HepG2 (cell line): Measurements from ENCODE around the gene PPFIA2.

Experiments
- CTCF ChIP-seq: sonication (generic); formaldehyde crosslinking; IDR thresholded peaks from 2 replicates; pipeline ENCODE4 v1.5.0; 2020; ENCODE audit warnings: mild to moderate bottlenecking, missing genetic modification reagents, moderate library complexity
- FOXA3 ChIP-seq: IDR thresholded peaks from 2 replicates; pipeline ENCODE4 v1.6.1; 2016; ENCODE audit warnings: missing genetic modification reagents, missing compliant biosample characterization
- HNRNPL ChIP-seq: fragments of 200-400 bp; formaldehyde crosslinking; IDR thresholded peaks from 2 replicates; pipeline ENCODE4 v1.6.1; 2017; ENCODE audit warnings: mild to moderate bottlenecking, low read depth, low read length
- HNRNPLL ChIP-seq: fragments of 200-400 bp; formaldehyde crosslinking; IDR thresholded peaks from 2 replicates; pipeline ENCODE4 v1.6.1; 2017; ENCODE audit warnings: mild to moderate bottlenecking, low read depth, low read length; ENCODE audit not compliant: poor library complexity, severe bottlenecking
- NBN ChIP-seq: fragments of 450-650 bp; conservative IDR thresholded peaks from 2 replicates; pipeline ENCODE4 v1.6.1; 2017
- PAF1 ChIP-seq: IDR thresholded peaks from 2 replicates; pipeline ENCODE4 v1.6.1; 2016; ENCODE audit warnings: missing genetic modification reagents, missing compliant biosample characterization
- YY1 ChIP-seq: IDR thresholded peaks from 2 replicates; pipeline ENCODE4 v1.6.1; 2011; ENCODE audit warnings: low read length, low read depth, moderate library complexity, mild to moderate bottlenecking; ENCODE audit not compliant: insufficient read depth, insufficient replicate concordance
- ZBTB7A ChIP-seq: sonication (generic); formaldehyde crosslinking; IDR thresholded peaks from 2 replicates; pipeline ENCODE4 v1.8.0; 2022; ENCODE audit warnings: mild to moderate bottlenecking, missing genetic modification reagents
- ZEB1 ChIP-seq: IDR thresholded peaks from 2 replicates; pipeline ENCODE4 v1.6.1; 2012; ENCODE audit warnings: mild to moderate bottlenecking, low read depth, inconsistent platforms; ENCODE audit not compliant: insufficient replicate concordance
- ZNF224 ChIP-seq: sonication (generic); formaldehyde crosslinking; IDR thresholded peaks from 2 replicates; pipeline ENCODE4 v1.5.0; 2020; ENCODE audit warnings: mild to moderate bottlenecking, missing genetic modification reagents
- ZNF292 ChIP-seq: sonication (generic); formaldehyde crosslinking; IDR thresholded peaks from 2 replicates; pipeline ENCODE4 v1.8.1; 2022; ENCODE audit warnings: mild to moderate bottlenecking, low read depth, missing genetic modification reagents, borderline replicate concordance
- ZNF704 ChIP-seq: sonication (generic); formaldehyde crosslinking; IDR thresholded peaks from 2 replicates; pipeline ENCODE4 v1.8.1; 2023; ENCODE audit warnings: mild to moderate bottlenecking, inconsistent platforms, moderate library complexity, missing genetic modification reagents, borderline replicate concordance

GRCh38 chr12:81499809-81500208 lies 259.3 kb downstream of the PPFIA2 start:
- TF ChIP-seq HNRNPL (no peak), NBN (no peak), ZNF292 (CRISPR knock-in tag) (no peak), PAF1 (CRISPR knock-in tag) (no peak), YY1 (no peak), ZNF704 (CRISPR knock-in tag) (no peak), ZBTB7A (CRISPR knock-in tag) (no peak), ZNF224 (CRISPR knock-in tag) (no peak), HNRNPLL (no peak), ZEB1 (no peak), CTCF (CRISPR knock-in tag) (no peak), FOXA3 (no peak)
